ENCODE results near the gene RSPH6A.

DNA sequence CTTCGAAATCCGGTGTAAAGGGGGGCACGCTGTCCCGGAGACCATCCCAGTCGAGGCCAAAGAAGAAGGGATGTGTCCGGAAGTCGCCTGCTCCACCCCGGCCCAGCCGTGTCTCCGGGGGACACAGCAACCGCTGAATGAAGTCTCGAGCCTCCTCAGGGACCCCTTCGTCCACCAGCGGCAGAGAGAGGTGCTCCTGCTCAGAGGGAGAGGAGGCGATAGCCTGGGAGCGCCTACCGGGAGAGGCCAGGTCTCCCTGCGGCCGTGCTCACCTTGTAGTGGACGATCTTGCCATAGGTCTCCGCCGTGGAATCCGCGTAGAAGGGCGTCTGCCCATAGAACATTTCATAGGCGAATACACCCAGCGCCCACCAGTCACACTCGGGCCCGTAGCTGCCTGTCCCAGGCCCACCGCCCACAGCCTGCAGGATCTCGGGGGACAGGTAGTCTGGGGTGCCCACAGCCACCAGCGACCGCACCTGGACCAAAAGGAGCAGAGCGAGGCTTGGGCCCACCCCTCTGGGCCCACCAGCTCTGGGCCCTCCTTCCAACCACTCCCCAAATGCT, 37.6 kb downstream of the RSPH6A start:
- TF ChIP-seq YY1 (IDR thresholded peaks at IDR 0.05; ENCODE audit: low read depth) (no peak), EP300 (IDR thresholded peaks at IDR 0.05; ENCODE audit: borderline replicate concordance) (no peak)
- TF ChIP-seq, protein P1, sequence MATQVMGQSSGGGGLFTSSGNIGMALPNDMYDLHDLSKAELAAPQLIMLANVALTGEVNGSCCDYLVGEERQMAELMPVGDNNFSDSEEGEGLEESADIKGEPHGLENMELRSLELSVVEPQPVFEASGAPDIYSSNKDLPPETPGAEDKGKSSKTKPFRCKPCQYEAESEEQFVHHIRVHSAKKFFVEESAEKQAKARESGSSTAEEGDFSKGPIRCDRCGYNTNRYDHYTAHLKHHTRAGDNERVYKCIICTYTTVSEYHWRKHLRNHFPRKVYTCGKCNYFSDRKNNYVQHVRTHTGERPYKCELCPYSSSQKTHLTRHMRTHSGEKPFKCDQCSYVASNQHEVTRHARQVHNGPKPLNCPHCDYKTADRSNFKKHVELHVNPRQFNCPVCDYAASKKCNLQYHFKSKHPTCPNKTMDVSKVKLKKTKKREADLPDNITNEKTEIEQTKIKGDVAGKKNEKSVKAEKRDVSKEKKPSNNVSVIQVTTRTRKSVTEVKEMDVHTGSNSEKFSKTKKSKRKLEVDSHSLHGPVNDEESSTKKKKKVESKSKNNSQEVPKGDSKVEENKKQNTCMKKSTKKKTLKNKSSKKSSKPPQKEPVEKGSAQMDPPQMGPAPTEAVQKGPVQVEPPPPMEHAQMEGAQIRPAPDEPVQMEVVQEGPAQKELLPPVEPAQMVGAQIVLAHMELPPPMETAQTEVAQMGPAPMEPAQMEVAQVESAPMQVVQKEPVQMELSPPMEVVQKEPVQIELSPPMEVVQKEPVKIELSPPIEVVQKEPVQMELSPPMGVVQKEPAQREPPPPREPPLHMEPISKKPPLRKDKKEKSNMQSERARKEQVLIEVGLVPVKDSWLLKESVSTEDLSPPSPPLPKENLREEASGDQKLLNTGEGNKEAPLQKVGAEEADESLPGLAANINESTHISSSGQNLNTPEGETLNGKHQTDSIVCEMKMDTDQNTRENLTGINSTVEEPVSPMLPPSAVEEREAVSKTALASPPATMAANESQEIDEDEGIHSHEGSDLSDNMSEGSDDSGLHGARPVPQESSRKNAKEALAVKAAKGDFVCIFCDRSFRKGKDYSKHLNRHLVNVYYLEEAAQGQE (IDR thresholded peaks at IDR 0.05; ENCODE audit: low read depth): no peak

All from Ishikawa (cell line).